Testis (tissue), 2 donors: ENCODE results near the gene SLC4A5.

Experiments used
- CTCF ChIP-seq, 3 experiments: fragments of 450-650 bp in 2 of 3; fragments of 200-600 bp in 1 of 3; sonication (generic) in 1 of 3; IDR thresholded peaks; one replicate each; pipeline ENCODE4 v1.5.1; 2016 to 2019; ENCODE audit warnings: antibody characterized with exemption in 3 of 3, mild to moderate bottlenecking in 2 of 3, moderate library complexity in 1 of 3
- POLR2A ChIP-seq: fragments of 450-650 bp; IDR thresholded peaks from one replicate; pipeline ENCODE4 v1.6.1; 2017; ENCODE audit warnings: antibody characterized with exemption, mild to moderate bottlenecking, moderate library complexity

- no peak for TF ChIP-seq CTCF (IDR thresholded peaks at IDR 0.05)
- no peak for TF ChIP-seq POLR2A
Observed at GRCh38 chr2:74332550-74333174, 10.6 kb downstream of the SLC4A5 start.
